Mucosa of descending colon (tissue), 3 donors: ENCODE data around the gene STON2. TPM values are rescaled to one million over a fixed set of nuclear protein-coding genes. Genes with fewer than 3 reads are reported as not detected.

Source experiments
- ATAC-seq: fragments of 200-7000 bp; cut with Tn5 transposase; one replicate; pipeline ENCODE4 v1.9.1; 2020; ENCODE audit warnings: mild to moderate bottlenecking, moderate library complexity
- DNase-seq, 3 donors: peaks; one replicate each; pipeline ENCODE4 v3.0.0-alpha.2; 2020
- H3K36me3 ChIP-seq: fragments of 200-600 bp; one replicate; pipeline ENCODE4 v1.8.0; 2021; ENCODE audit warnings: low read depth, mild to moderate bottlenecking
- H3K4me1 ChIP-seq: fragments of 200-600 bp; one replicate; pipeline ENCODE4 v1.8.0; 2021; ENCODE audit warnings: low read depth, mild to moderate bottlenecking
- H3K4me3 ChIP-seq: fragments of 200-600 bp; one replicate; pipeline ENCODE4 v1.8.0; 2021; ENCODE audit warnings: mild to moderate bottlenecking
- H3K9me3 ChIP-seq: fragments of 200-600 bp; one replicate; pipeline ENCODE4 v1.8.0; 2021; ENCODE audit warnings: mild to moderate bottlenecking
- CTCF ChIP-seq: fragments of 200-600 bp; IDR thresholded peaks from one replicate; pipeline ENCODE4 v1.8.0; 2022; ENCODE audit warnings: antibody characterized with exemption, mild to moderate bottlenecking
- intact Hi-C, 2 donors: fragments of 100-400 bp; cut with DNase I in 1 of 2; cut with micrococcal nuclease in 1 of 2; formaldehyde crosslinking; loops; one replicate each; pipeline versions ENCODE4 v1.11.0 to v1.11.1; 2022; cut with DNase I, micrococcal nuclease
- total RNA-seq, 3 donors: library from RNA; stranded (reverse); fragmentation: NEBNext Ultra II Directional in 2 of 3; extraction: Animal tissue kit (Norgen Biotek cat#: 25700) in 2 of 3; gene quantifications; one replicate each; pipeline versions ENCODE4 v1.2.1 to v1.2.4, GENCODE V29; 2021 to 2023
- donor health status: DM: no; HTN: no; CAD: no; lungs with moderate emphysema.
- donor health status: DM: no; HTN: no; CAD: no.
- donor health status: DM: no; HTN: yes; CAD: no.

Gene STON2
- total RNA-seq, 3 donors from 2014 or later, result 17.1 to 31.1 (median 20.7) TPM

- peak; percentile 23 for ATAC-seq
These were observed 68.7 kb downstream of the STON2 start for GRCh38 chr14:81331229-81332021.

GRCh38 chr14:81330619-81331122 is 69.5 kb downstream of the STON2 start:
- H3K4me3 ChIP-seq, result no peak overlapping the region
- intact Hi-C loops, result no loop called here
- H3K4me1 ChIP-seq, result no peaks in the 10 kb centered on the region
- no peak for TF ChIP-seq CTCF
- H3K9me3 ChIP-seq, result no peaks in the 10 kb centered on the region
- no peak for DNase-seq
- ATAC-seq, result no peak
- H3K36me3 ChIP-seq, result no peaks in the 10 kb centered on the region

More at GRCh38 chr14:81331229-81332021, 68.7 kb downstream of the STON2 start:
- Histone ChIP-seq H3K4me1 (no peaks in the 10 kb centered on the region), H3K36me3 (no peaks in the 10 kb centered on the region), H3K4me3 (no peak overlapping the region), H3K9me3 (no peaks in the 10 kb centered on the region)
- TF ChIP-seq CTCF, result no peak
- no peak for DNase-seq
- intact Hi-C loops, result no loop called here

GRCh38 chr14:81329640-81330381 is 70.3 kb downstream of the STON2 start:
- TF ChIP-seq CTCF, result no peak
- intact Hi-C loops, result no loop called here
- no peaks in the 10 kb centered on the region for H3K9me3 ChIP-seq
- DNase-seq (no peak), ATAC-seq (no peak)
- H3K4me3 ChIP-seq, result no peak overlapping the region
- no peaks in the 10 kb centered on the region for H3K4me1 ChIP-seq
- H3K36me3 ChIP-seq, result no peaks in the 10 kb centered on the region

GRCh38 chr14:81326451-81326850 is 73.7 kb downstream of the STON2 start:
- no peak for DNase-seq

GRCh38 chr14:81324011-81324410 is 76.1 kb downstream of the STON2 start:
- no peaks in the 10 kb centered on the region for H3K36me3 ChIP-seq
- no peak for TF ChIP-seq CTCF
- intact Hi-C loops, result no loop called here
- peak; percentile 78 to 80 (median 79) for DNase-seq
- H3K9me3 ChIP-seq, result no peaks in the 10 kb centered on the region
- H3K4me3 ChIP-seq, result no peak overlapping the region
- no peaks in the 10 kb centered on the region for H3K4me1 ChIP-seq
- ATAC-seq, result peak; percentile 99

More at GRCh38 chr14:81326451-81326850, 73.7 kb downstream of the STON2 start:
- Histone ChIP-seq H3K36me3 (no peaks in the 10 kb centered on the region), H3K4me3 (no peak overlapping the region), H3K4me1 (no peaks in the 10 kb centered on the region), H3K9me3 (no peaks in the 10 kb centered on the region)
- TF ChIP-seq CTCF, result no peak
- ATAC-seq, result no peak
- intact Hi-C loops, result no loop called here
